Smooth muscle cell (in vitro differentiated cells): ENCODE data around the gene SCRN1. TPM values are rescaled to one million over a fixed set of nuclear protein-coding genes. Genes with fewer than 3 reads are reported as not detected.

Experiments used
- DNase-seq: peaks from one replicate; lab custom pipeline; 2025; ENCODE audit not compliant: unreplicated experiment; lab: John Stamatoyannopoulos, UW
- H2AFZ ChIP-seq: fragments of 200-600 bp; sonication (generic); 2 replicates; pipeline ENCODE4 v1.6.0; 2016; ENCODE audit warnings: antibody characterized with exemption, low read depth, mild to moderate bottlenecking
- H3F3A ChIP-seq: fragments of 200-600 bp; sonication (generic); 2 replicates; pipeline ENCODE4 v1.6.0; 2017; ENCODE audit warnings: antibody characterized with exemption, low read depth
- H3K27ac ChIP-seq: fragments of 200-600 bp; sonication (generic); 2 replicates; pipeline ENCODE4 v1.5.1; 2016; ENCODE audit warnings: low read depth, mild to moderate bottlenecking
- H3K27me3 ChIP-seq: fragments of 200-600 bp; sonication (generic); 2 replicates; pipeline ENCODE4 v1.6.1; 2016; ENCODE audit warnings: low read depth, mild to moderate bottlenecking
- H3K36me3 ChIP-seq: fragments of 200-600 bp; sonication (generic); 2 replicates; pipeline ENCODE4 v1.5.1; 2016; ENCODE audit warnings: low read depth
- H3K4me1 ChIP-seq: fragments of 200-600 bp; sonication (generic); 2 replicates; pipeline ENCODE4 v1.5.1; 2016; ENCODE audit warnings: low read depth
- H3K4me2 ChIP-seq: fragments of 200-600 bp; sonication (generic); 2 replicates; pipeline ENCODE4 v1.6.0; 2016; ENCODE audit warnings: mild to moderate bottlenecking
- H3K4me3 ChIP-seq: fragments of 200-600 bp; sonication (generic); 2 replicates; pipeline ENCODE4 v1.5.1; 2016; ENCODE audit warnings: mild to moderate bottlenecking
- H3K79me2 ChIP-seq: fragments of 200-600 bp; sonication (generic); 2 replicates; pipeline ENCODE4 v1.6.0; 2016; ENCODE audit warnings: low read depth, mild to moderate bottlenecking
- H3K9ac ChIP-seq: fragments of 200-600 bp; sonication (generic); 2 replicates; pipeline ENCODE4 v1.6.0; 2016; ENCODE audit warnings: low read depth
- H3K9me3 ChIP-seq: fragments of 200-600 bp; sonication (generic); replicated peaks from 2 replicates; pipeline ENCODE4 v1.5.1; 2016; ENCODE audit warnings: low read depth
- H4K20me1 ChIP-seq: fragments of 200-600 bp; sonication (generic); 2 replicates; pipeline ENCODE4 v1.6.0; 2016; ENCODE audit warnings: low read depth
- WGBS: methylation state at CpG from one replicate; pipeline ENCODE4 v1.1.7; 2016; ENCODE audit warnings: low lambda C conversion rate; 5-methylcytosine and 5-hydroxymethylcytosine counted together
- polyA plus RNA-seq: library from polyadenylated mRNA; unstranded; fragments of >200 nt; fragmentation: Nextera tagmentation; extraction: Ambion mirVana; gene quantifications from 2 replicates; pipeline ENCODE4 v1.2.1, GENCODE V29; 2016
- total RNA-seq: library from RNA; depleted of rRNA; stranded (reverse); fragments of >200 nt; gene quantifications from 2 replicates; pipeline ENCODE4 v1.2.3, GENCODE V29; 2014
- TF ChIP-seq, protein P1 (sequence below): fragments of 200-600 bp; sonication (generic); IDR thresholded peaks from 2 replicates; pipeline ENCODE4 v1.5.1; 2017; ENCODE audit warnings: borderline replicate concordance, mild to moderate bottlenecking, antibody characterized with exemption; ENCODE audit not compliant: insufficient read depth, poor library complexity, severe bottlenecking

SCRN1 gene, protein sequence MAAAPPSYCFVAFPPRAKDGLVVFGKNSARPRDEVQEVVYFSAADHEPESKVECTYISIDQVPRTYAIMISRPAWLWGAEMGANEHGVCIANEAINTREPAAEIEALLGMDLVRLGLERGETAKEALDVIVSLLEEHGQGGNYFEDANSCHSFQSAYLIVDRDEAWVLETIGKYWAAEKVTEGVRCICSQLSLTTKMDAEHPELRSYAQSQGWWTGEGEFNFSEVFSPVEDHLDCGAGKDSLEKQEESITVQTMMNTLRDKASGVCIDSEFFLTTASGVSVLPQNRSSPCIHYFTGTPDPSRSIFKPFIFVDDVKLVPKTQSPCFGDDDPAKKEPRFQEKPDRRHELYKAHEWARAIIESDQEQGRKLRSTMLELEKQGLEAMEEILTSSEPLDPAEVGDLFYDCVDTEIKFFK
- total RNA-seq (84.9 and 93.0 TPM in 2 replicates), polyA plus RNA-seq (58.7 and 67.5 TPM in 2 replicates)

DNA sequence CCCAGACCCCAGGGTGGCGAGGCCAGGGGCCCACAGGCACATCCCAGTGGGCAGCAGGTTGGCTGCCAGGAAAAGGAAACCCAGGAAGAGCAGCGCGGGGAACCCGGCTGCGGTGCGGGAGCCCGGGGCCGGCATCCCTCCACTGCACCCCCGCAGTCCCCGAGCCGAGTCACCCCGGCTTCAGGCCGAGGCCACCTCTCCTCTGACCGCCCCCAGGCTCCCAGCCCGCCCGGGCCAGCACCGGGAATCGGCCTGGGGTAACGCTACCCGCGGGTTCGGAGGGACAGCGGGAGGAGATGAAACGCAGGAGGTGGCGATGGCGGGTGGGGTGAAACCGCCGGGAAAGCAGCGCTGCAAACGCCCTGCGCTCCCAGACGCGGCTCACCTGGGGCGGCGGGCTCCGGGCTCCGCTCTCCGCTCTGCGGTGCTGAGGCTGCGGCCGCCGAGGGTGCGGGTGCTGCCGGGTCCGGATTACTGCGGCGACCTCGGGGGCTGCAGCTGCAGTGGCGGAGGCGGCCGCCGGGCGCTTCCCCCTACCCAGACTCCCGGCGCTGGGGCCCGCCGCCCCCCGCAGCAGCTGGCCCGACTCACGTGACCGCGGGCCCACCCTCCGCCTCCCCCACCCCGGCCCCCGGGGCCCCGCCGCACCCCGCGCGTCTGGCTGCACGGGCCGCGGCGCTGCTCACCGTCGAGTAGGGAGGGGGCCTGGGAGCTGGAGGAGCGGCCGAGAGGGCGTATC lies at the start of gene SCRN1:
SCRN1 (minus strand) TSS at position 545 of the 739 bp plus-strand sequence. CDS start 20,734 bp downstream, outside the sequence.
- under 1% methylated on average over 64 of the region's 79 CpGs for WGBS
- peak within 1 kb of the TSS; percentile 79 for H3K9ac ChIP-seq
- peak within 1 kb of the TSS; percentile 94 for H3K27ac ChIP-seq
- TF ChIP-seq, protein P1, sequence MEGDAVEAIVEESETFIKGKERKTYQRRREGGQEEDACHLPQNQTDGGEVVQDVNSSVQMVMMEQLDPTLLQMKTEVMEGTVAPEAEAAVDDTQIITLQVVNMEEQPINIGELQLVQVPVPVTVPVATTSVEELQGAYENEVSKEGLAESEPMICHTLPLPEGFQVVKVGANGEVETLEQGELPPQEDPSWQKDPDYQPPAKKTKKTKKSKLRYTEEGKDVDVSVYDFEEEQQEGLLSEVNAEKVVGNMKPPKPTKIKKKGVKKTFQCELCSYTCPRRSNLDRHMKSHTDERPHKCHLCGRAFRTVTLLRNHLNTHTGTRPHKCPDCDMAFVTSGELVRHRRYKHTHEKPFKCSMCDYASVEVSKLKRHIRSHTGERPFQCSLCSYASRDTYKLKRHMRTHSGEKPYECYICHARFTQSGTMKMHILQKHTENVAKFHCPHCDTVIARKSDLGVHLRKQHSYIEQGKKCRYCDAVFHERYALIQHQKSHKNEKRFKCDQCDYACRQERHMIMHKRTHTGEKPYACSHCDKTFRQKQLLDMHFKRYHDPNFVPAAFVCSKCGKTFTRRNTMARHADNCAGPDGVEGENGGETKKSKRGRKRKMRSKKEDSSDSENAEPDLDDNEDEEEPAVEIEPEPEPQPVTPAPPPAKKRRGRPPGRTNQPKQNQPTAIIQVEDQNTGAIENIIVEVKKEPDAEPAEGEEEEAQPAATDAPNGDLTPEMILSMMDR = no peak
- H2AFZ ChIP-seq = peak within 1 kb of the TSS; percentile 82
- H3F3A ChIP-seq = peaks cover 16% of the 10 kb centered on the region
- no peaks in the 10 kb centered on the region for H3K9me3 ChIP-seq
- H3K4me3 ChIP-seq = peak within 1 kb of the TSS; percentile 99
- peak within 1 kb of the TSS; percentile 87 for H3K4me2 ChIP-seq
- H3K27me3 ChIP-seq = no peaks in the 10 kb centered on the region
- peaks cover 15% of the 10 kb centered on the region for H4K20me1 ChIP-seq
- no peaks in the 10 kb centered on the region for H3K36me3 ChIP-seq
- no peak for DNase-seq
- H3K79me2 ChIP-seq = peaks cover 37% of the 10 kb centered on the region
- H3K4me1 ChIP-seq = peaks cover 13% of the 10 kb centered on the region

DNA sequence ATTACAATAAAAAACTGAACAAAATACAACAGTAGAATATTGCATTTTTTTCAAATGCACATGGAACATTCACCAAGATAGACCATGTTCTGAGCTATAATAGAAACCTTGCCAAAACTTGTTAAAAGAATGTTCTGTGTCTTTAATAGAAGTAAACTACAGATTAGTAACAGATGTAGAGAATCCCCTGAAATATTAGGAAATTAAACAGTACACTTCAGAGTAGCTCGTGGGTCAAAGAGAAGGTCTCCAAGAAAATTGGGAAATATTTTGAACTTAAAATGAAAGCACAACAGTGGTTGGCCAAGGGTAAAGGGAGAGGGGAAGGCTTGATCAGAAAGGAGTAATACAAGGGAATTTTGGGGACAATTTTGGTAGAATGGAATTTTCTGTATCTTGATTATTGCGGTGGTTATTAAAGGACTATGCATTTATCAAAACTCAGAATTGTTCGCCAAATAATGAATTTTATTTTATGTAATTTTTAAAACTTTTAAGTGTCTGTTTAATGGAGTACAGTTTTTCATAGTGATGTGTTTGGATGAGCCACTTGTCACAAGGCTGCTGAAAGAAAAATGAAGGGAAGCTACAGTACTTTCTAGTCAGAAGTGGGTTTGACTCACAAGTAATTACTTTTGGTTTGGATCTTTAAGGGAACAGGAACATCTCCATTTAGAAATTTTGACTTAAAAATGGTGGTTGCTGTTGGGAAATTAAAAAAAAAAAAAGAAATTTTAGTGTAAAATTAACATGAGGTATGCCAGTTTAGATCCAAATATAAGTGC lies 48.8 kb upstream of the SCRN1 start:
- H3K9ac ChIP-seq = no peak overlapping the region
- no peaks in the 10 kb centered on the region for H3F3A ChIP-seq
- no peak overlapping the region for H2AFZ ChIP-seq
- no peak overlapping the region for H3K27ac ChIP-seq
- WGBS = 100% methylated on average over 3 of the region's 3 CpGs
- H3K27me3 ChIP-seq = no peaks in the 10 kb centered on the region
- TF ChIP-seq, protein P1 = no peak
- no peak overlapping the region for H3K4me2 ChIP-seq
- H3K9me3 ChIP-seq = no peaks in the 10 kb centered on the region
- H3K79me2 ChIP-seq = peaks cover 77% of the 10 kb centered on the region
- H3K4me3 ChIP-seq = no peak overlapping the region
- H3K36me3 ChIP-seq = no peaks in the 10 kb centered on the region
- H3K4me1 ChIP-seq = peaks cover 10% of the 10 kb centered on the region
- peaks cover 95% of the 10 kb centered on the region for H4K20me1 ChIP-seq
- no peak for DNase-seq

DNA sequence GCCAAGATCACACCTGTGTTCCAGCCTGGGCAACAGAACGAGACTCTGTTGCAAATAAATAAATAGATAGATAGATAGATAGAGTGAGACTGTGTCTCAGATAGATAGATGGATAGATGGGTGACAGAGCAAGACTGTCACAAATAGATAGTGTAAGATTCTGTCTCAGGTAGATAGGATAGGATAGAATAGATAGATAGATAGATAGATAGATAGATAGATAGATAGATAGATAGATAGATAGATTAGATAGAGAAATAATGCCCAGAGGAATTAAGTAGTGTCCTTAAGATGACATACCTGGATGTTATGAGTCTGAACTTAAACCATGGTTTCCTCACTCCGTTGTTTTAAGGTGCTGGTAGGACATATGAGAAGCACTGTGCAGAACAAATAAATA lies 46.6 kb upstream of the SCRN1 start:
- 100% methylated on average over 2 of the region's 2 CpGs for WGBS
- no peak overlapping the region for H2AFZ ChIP-seq
- no peak overlapping the region for H3K9ac ChIP-seq
- TF ChIP-seq, protein P1 = no peak
- no peaks in the 10 kb centered on the region for H3K9me3 ChIP-seq
- no peaks in the 10 kb centered on the region for H3F3A ChIP-seq
- H3K4me3 ChIP-seq = no peak overlapping the region
- H3K27ac ChIP-seq = no peak overlapping the region
- no peaks in the 10 kb centered on the region for H3K27me3 ChIP-seq
- no peak for DNase-seq
- no peaks in the 10 kb centered on the region for H3K36me3 ChIP-seq
- H3K4me1 ChIP-seq = peaks cover 7% of the 10 kb centered on the region
- peaks cover 95% of the 10 kb centered on the region for H4K20me1 ChIP-seq
- peaks cover 81% of the 10 kb centered on the region for H3K79me2 ChIP-seq
- no peak overlapping the region for H3K4me2 ChIP-seq
